Measurements from ENCODE around the gene CTSD.

DNA sequence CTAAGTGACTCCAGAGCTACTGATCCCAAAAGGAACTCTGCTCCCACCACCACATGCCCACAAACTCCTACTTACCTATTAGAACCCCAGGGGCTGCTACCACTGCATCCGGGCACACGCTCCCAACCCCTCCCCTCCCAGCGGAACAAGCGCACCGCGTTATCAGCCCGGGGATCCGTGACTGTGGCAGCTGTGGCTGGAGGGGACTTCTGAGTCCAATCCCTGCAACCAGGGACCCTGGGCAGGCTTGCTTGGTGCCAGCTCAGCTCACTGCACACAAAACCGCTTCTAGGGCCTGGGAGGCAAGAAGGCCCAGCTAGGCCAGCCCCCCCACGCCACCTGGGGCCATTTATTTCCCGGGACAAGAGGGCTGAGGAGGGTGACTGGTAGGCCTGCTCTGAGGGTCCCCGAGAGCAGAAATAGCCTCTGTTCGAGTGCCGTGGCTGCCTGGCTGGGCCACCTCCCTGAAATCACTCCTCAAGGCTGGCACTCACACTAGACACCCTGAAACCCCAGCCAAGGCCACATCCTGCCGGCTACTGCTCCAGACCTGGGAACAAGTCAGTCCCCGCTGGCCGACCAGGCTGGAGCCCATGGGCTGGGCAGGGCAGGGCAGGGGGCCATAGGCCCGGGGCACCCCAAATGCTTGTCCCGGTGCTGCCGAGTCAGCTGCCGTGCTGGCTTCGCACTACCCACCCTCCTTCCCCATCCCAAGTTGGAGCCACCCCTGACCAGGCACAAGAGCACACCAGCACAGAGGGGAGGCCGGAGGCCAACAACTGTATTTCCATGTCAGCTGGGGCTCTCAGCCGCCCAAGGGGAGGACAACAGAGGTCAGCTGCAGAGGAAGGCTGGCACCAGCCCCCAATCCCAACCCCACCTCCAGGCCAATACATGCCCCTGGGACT is 11.5 kb downstream of the CTSD start:
- TF ChIP-seq, protein P1, sequence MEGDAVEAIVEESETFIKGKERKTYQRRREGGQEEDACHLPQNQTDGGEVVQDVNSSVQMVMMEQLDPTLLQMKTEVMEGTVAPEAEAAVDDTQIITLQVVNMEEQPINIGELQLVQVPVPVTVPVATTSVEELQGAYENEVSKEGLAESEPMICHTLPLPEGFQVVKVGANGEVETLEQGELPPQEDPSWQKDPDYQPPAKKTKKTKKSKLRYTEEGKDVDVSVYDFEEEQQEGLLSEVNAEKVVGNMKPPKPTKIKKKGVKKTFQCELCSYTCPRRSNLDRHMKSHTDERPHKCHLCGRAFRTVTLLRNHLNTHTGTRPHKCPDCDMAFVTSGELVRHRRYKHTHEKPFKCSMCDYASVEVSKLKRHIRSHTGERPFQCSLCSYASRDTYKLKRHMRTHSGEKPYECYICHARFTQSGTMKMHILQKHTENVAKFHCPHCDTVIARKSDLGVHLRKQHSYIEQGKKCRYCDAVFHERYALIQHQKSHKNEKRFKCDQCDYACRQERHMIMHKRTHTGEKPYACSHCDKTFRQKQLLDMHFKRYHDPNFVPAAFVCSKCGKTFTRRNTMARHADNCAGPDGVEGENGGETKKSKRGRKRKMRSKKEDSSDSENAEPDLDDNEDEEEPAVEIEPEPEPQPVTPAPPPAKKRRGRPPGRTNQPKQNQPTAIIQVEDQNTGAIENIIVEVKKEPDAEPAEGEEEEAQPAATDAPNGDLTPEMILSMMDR (IDR thresholded peaks at IDR 0.05; ENCODE audit: control extremely low read depth in 1 of 3, insufficient read depth in 1 of 3, low read depth in 1 of 3, low read length in 3 of 3), result no peak
- no peak for TF ChIP-seq ZNF274 (IDR thresholded peaks at IDR 0.05; ENCODE audit: borderline replicate concordance, extremely low read depth, low read length)
